HepG2 (cell line): ENCODE results near the gene GNGT2. TPM values are rescaled to one million over a fixed set of nuclear protein-coding genes. Genes with fewer than 3 reads are reported as not detected.

ENCODE experiments used
- ATAC-seq: fragments of 200-7000 bp; cut with Tn5 transposase; 3 replicates; pipeline ENCODE4 v1.9.1; 2020; ENCODE audit warnings: mild to moderate bottlenecking, moderate library complexity
- BruUV-seq: library from RNA; stranded (reverse); fragments of 400-500 nt; replicated peaks from 2 replicates; lab custom pipeline; 2021; lab: Mats Ljungman, UMichigan
- CTCF ChIA-PET: fragments of 300-600 bp; formaldehyde crosslinking; extraction: SDS; loops from one replicate; lab custom pipeline; 2021; ENCODE audit warnings: low total read pairs, inconsistent platforms, low intra/inter-chr PET ratio; lab: Yijun Ruan, JAX
- POLR2A ChIA-PET: fragments of 350-600 bp; sonication (Branson Sonifier 250); formaldehyde crosslinking; loops from one replicate; lab custom pipeline; 2020; ENCODE audit warnings: antibody characterized with exemption, inconsistent platforms; lab: Yijun Ruan, JAX
- DNase-seq: peaks from one replicate; pipeline ENCODE4 v3.0.0-alpha.2; 2015; ENCODE audit warnings: low spot score
- FAIRE-seq: peaks from 3 replicates; lab custom pipeline; 2011; peaks lifted over from hg19 to GRCh38; lab: Jason Lieb, UNC
- H2AFZ ChIP-seq: one replicate; pipeline ENCODE4 v1.6.1; 2011; ENCODE audit warnings: low read length, inconsistent platforms
- H3K27ac ChIP-seq: fragments of 300-600 bp; 3 replicates; pipeline ENCODE4 v1.8.0; 2011; ENCODE audit warnings: mixed run types, mild to moderate bottlenecking, mixed read lengths, low read length, inconsistent platforms; ENCODE audit not compliant: insufficient read depth; ENCODE audit errors: extremely low read length
- H3K27me3 ChIP-seq, 2 experiments: fragments of 200-600 bp in 1 of 2; 2 replicates in 1 of 2; 3 replicates in 1 of 2; pipeline versions ENCODE4 v1.6.0 to v1.8.0; 2011; ENCODE audit warnings: low read length in 2 of 2, mild to moderate bottlenecking in 2 of 2, moderate library complexity in 2 of 2, inconsistent platforms in 1 of 2; ENCODE audit not compliant: insufficient read depth in 2 of 2, control insufficient read depth in 1 of 2
- H3K36me3 ChIP-seq, 2 experiments: fragments of 200-600 bp in 1 of 2; replicated peaks in 1 of 2; 2 replicates in 1 of 2; 3 replicates in 1 of 2; pipeline versions ENCODE4 v1.5.1 to v1.8.0; 2011; ENCODE audit warnings: low read length in 2 of 2, inconsistent platforms in 1 of 2; ENCODE audit not compliant: insufficient read depth in 2 of 2, control insufficient read depth in 1 of 2
- H3K4me1 ChIP-seq: 2 replicates; pipeline ENCODE4 v1.5.1; 2012; ENCODE audit warnings: low read length, inconsistent platforms; ENCODE audit not compliant: insufficient read depth
- H3K4me2 ChIP-seq: 2 replicates; pipeline ENCODE4 v1.6.0; 2011; ENCODE audit warnings: low read depth, low read length, inconsistent platforms
- H3K4me3 ChIP-seq, 3 experiments: fragments of 200-600 bp in 1 of 3; sonication (generic), shearing (Covaris generic) in 1 of 3; replicated peaks in 1 of 3; 2 replicates each; pipeline ENCODE4 v1.5.1; 2011 to 2016; ENCODE audit warnings: low read length in 3 of 3, inconsistent platforms in 2 of 3, low read depth in 2 of 3, mild to moderate bottlenecking in 2 of 3, control low read depth in 1 of 3, mixed read lengths in 1 of 3; ENCODE audit not compliant: insufficient read depth in 1 of 3
- H3K79me2 ChIP-seq: one replicate; pipeline ENCODE4 v1.6.1; 2011; ENCODE audit warnings: low read length, inconsistent platforms; ENCODE audit not compliant: insufficient read depth
- H3K9ac ChIP-seq: 2 replicates; pipeline ENCODE4 v1.6.0; 2011; ENCODE audit warnings: mild to moderate bottlenecking, low read depth, low read length, inconsistent platforms; ENCODE audit not compliant: insufficient read depth
- H3K9me3 ChIP-seq: 2 replicates; pipeline ENCODE4 v1.5.1; 2012; ENCODE audit warnings: mild to moderate bottlenecking, low read length
- H4K20me1 ChIP-seq: 2 replicates; pipeline ENCODE4 v1.6.0; 2011; ENCODE audit warnings: inconsistent platforms, mild to moderate bottlenecking, low read length, moderate library complexity; ENCODE audit not compliant: insufficient read depth
- CREM ChIP-seq, 2 experiments: sonication (generic) in 1 of 2; formaldehyde crosslinking in 1 of 2; IDR thresholded peaks; 2 replicates each; pipeline versions ENCODE4 v1.4.0 to v1.6.1; 2016 to 2020; ENCODE audit warnings: antibody characterized with exemption in 1 of 2, mild to moderate bottlenecking in 1 of 2, missing genetic modification reagents in 1 of 2
- KLF12 ChIP-seq: sonication (generic); formaldehyde crosslinking; IDR thresholded peaks from 2 replicates; pipeline ENCODE4 v1.4.0; 2020; ENCODE audit warnings: missing genetic modification reagents, borderline replicate concordance
- MAFF ChIP-seq: IDR thresholded peaks from 2 replicates; pipeline ENCODE4 v1.6.1; 2011; ENCODE audit warnings: low read depth, low read length, improper control_type of control experiment
- MAFK ChIP-seq, 2 experiments: IDR thresholded peaks in 1 of 2; conservative IDR thresholded peaks in 1 of 2; 2 replicates each; pipeline ENCODE4 v1.6.1; 2011; ENCODE audit warnings: improper control_type of control experiment in 2 of 2, low read length in 2 of 2
- NKX3-1 ChIP-seq: sonication (generic); formaldehyde crosslinking; IDR thresholded peaks from 2 replicates; pipeline ENCODE4 v1.5.0; 2020; ENCODE audit warnings: missing genetic modification reagents
- RARG ChIP-seq: sonication (generic); formaldehyde crosslinking; IDR thresholded peaks from 2 replicates; pipeline ENCODE4 v1.4.0; 2020; ENCODE audit warnings: low read depth, mild to moderate bottlenecking, missing genetic modification reagents
- REXO4 ChIP-seq: sonication (generic); formaldehyde crosslinking; IDR thresholded peaks from 2 replicates; pipeline ENCODE4 v1.8.0; 2022; ENCODE audit warnings: missing genetic modification reagents, mild to moderate bottlenecking, borderline replicate concordance
- SRF ChIP-seq: IDR thresholded peaks from 2 replicates; pipeline ENCODE4 v1.6.1; 2011; ENCODE audit warnings: mild to moderate bottlenecking, low read depth, low read length, moderate library complexity
- ZNF629 ChIP-seq: sonication (generic); formaldehyde crosslinking; conservative IDR thresholded peaks from 2 replicates; pipeline ENCODE4 v1.5.0; 2020; ENCODE audit warnings: missing genetic modification reagents
- ZNF850 ChIP-seq: sonication (generic); formaldehyde crosslinking; conservative IDR thresholded peaks from 2 replicates; pipeline ENCODE4 v1.9.0; 2021; ENCODE audit warnings: mild to moderate bottlenecking, missing genetic modification reagents
- WGBS: methylation state at CpG from one replicate; pipeline ENCODE4 v1.1.6; 2017; ENCODE audit warnings: low lambda C conversion rate; 5-methylcytosine and 5-hydroxymethylcytosine counted together
- in situ Hi-C: cut with HindIII; loops from 2 replicates; pipeline ENCODE4 v1.10.0; 2017; ENCODE audit warnings: low pct_unique_long_range_greater_than_20kb; ENCODE audit not compliant: extremely low pct_ligation_motif_present
- intact Hi-C: fragments of 100-400 bp; cut with micrococcal nuclease; formaldehyde crosslinking; loops from one replicate; pipeline ENCODE4 v1.10.0; 2022; ENCODE audit not compliant: unreplicated experiment
- polyA plus RNA-seq, 8 experiments: library from polyadenylated mRNA; depleted of rRNA in 3 of 8; stranded (reverse) in 7 of 8; unstranded in 1 of 8; fragments of >200 nt; fragmentation: Illumina TruSeq in 4 of 8; extraction: Trizol in 4 of 8; gene quantifications; 2 replicates each; pipeline versions ENCODE4 v1.2.1 to v1.2.3, GENCODE V29; 2011 to 2016; ENCODE audit warnings: low read depth in 4 of 8, missing spikeins in 1 of 8, mixed read lengths in 1 of 8; ENCODE audit not compliant: insufficient read depth in 1 of 8
- total RNA-seq, 5 experiments: library from RNA; depleted of rRNA; stranded (reverse); fragments of >200 nt; fragmentation: Illumina TruSeq; extraction: Trizol; gene quantifications; 2 replicates each; pipeline ENCODE4 v1.2.3, GENCODE V29; 2016; ENCODE audit warnings: low read depth in 1 of 5
- TF ChIP-seq, protein P1 (sequence below): sonication (generic); formaldehyde crosslinking; IDR thresholded peaks from 2 replicates; pipeline ENCODE4 v1.4.0; 2020; ENCODE audit warnings: missing genetic modification reagents
- TF ChIP-seq, protein P2 (sequence below): sonication (generic); formaldehyde crosslinking; IDR thresholded peaks from 2 replicates; pipeline ENCODE4 v1.5.0; 2020; ENCODE audit warnings: mild to moderate bottlenecking, missing genetic modification reagents, borderline replicate concordance

GNGT2 gene
- total and polyA plus RNA-seq, 2 of the 13 experiments (the other 11 are each of a cell fraction or from before 2014, with no cell fraction given): not detected

DNA sequence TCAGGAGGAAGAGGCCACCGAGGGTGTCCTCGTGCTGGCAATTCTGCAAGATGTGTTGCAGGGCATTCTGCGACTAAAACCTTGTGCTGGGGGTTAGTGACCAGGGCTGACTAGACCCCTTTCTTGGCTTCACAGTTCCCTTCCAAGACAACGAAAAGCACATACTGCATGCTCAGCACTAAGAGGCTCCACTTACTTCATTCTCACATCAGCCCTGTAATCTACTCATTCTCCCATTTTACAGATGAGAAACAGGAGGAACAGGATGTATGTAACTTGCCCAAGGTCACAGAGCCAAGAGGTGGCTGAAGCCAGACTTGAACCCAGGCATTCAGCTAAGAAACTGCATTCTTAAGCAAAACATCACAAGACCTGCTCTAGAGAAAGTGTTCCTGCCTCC, 25.5 kb upstream of the GNGT2 start:
- no peak overlapping the region for H3K9ac ChIP-seq
- no peak overlapping the region for H3K4me3 ChIP-seq

More for the DNA sequence above, 25.5 kb upstream of the GNGT2 start:
- intact Hi-C loops (no loop called here), in situ Hi-C loops (no loop called here)
- BruUV-seq: no TSS peak
- Histone ChIP-seq H3K27ac (no peak overlapping the region), H3K4me1 (peaks cover 19% of the 10 kb centered on the region), H3K4me2 (no peak overlapping the region), H2AFZ (no peak overlapping the region), H3K27me3 (peaks cover 0 to 10% of the 10 kb centered on the region in 2 experiments; a peak in 4 of 5 replicates), H3K79me2 (no peaks in the 10 kb centered on the region), H3K9me3 (no peaks in the 10 kb centered on the region), H4K20me1 (no peaks in the 10 kb centered on the region), H3K36me3 (no peaks in the 10 kb centered on the region)
- ATAC-seq (no peak), DNase-seq (no peak), FAIRE-seq (no peak)
- TF ChIP-seq SRF (no peak), KLF12 (CRISPR knock-in tag) (no peak), RARG (CRISPR knock-in tag) (no peak), MAFF (peak; percentile 17; the same call in 1 of the 2 replicates), REXO4 (CRISPR knock-in tag) (no peak), CREM (IDR thresholded peaks at IDR 0.05) (no peak), CREM (CRISPR knock-in tag; IDR thresholded peaks at IDR 0.05) (no peak), ZNF629 (CRISPR knock-in tag) (peak; percentile 73), NKX3-1 (CRISPR knock-in tag) (no peak), ZNF850 (CRISPR knock-in tag) (no peak), MAFK (conservative IDR thresholded peaks at IDR 0.05 in 1 of 2, IDR thresholded peaks at IDR 0.05 in 1 of 2; ENCODE audit: low read length in 2 of 2) (peak; percentile 40 to 63; a peak in 3 of 4 replicates)
- TF ChIP-seq, protein P1, sequence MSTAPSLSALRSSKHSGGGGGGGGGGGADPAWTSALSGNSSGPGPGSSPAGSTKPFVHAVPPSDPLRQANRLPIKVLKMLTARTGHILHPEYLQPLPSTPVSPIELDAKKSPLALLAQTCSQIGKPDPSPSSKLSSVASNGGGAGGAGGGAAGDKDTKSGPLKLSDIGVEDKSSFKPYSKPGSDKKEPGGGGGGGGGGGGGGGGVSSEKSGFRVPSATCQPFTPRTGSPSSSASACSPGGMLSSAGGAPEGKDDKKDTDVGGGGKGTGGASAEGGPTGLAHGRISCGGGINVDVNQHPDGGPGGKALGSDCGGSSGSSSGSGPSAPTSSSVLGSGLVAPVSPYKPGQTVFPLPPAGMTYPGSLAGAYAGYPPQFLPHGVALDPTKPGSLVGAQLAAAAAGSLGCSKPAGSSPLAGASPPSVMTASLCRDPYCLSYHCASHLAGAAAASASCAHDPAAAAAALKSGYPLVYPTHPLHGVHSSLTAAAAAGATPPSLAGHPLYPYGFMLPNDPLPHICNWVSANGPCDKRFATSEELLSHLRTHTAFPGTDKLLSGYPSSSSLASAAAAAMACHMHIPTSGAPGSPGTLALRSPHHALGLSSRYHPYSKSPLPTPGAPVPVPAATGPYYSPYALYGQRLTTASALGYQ: no peak
- TF ChIP-seq, protein P2, sequence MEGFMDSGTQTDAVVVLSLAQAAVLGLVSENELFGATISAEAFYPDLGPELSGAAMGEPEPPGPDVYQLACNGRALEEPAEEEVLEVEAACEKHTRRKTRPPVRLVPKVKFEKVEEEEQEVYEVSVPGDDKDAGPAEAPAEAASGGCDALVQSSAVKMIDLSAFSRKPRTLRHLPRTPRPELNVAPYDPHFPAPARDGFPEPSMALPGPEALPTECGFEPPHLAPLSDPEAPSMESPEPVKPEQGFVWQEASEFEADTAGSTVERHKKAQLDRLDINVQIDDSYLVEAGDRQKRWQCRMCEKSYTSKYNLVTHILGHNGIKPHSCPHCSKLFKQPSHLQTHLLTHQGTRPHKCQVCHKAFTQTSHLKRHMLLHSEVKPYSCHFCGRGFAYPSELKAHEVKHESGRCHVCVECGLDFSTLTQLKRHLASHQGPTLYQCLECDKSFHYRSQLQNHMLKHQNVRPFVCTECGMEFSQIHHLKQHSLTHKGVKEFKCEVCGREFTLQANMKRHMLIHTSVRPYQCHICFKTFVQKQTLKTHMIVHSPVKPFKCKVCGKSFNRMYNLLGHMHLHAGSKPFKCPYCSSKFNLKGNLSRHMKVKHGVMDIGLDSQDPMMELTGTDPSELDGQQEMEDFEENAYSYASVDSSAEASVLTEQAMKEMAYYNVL (CRISPR knock-in tag): no peak
- CTCF ChIA-PET: no interaction called here
- POLR2A ChIA-PET: no interaction called here
- 40% methylated on average over 4 of the region's 4 CpGs for WGBS
